MCF 10A (cell line): ENCODE data around the gene ZNF280A. TPM values are rescaled to one million over a fixed set of nuclear protein-coding genes. Genes with fewer than 3 reads are reported as not detected.
A peak's percentile ranks its signal among the peaks of the same experiment; 100 is the strongest.

ENCODE experiments used
- BruUV-seq: library from RNA; stranded (reverse); fragments of 400-500 nt; replicated peaks from 2 replicates; lab custom pipeline; 2021; lab: Mats Ljungman, UMichigan
- CTCF ChIA-PET: fragments of 300-600 bp; sonication (Branson Sonifier 250); formaldehyde crosslinking; extraction: SDS; loops from one replicate; lab custom pipeline; 2021; ENCODE audit warnings: antibody characterized with exemption, inconsistent platforms; lab: Yijun Ruan, JAX
- POLR2A ChIA-PET: fragments of 300-600, 350-650 bp; sonication (Branson Sonifier 250); formaldehyde crosslinking; extraction: SDS; loops from one replicate; lab custom pipeline; 2020; ENCODE audit warnings: antibody characterized with exemption, inconsistent platforms; lab: Yijun Ruan, JAX
- DNase-seq: peaks from one replicate; pipeline ENCODE4 v3.0.0-alpha.2; 2018; ENCODE audit not compliant: unreplicated experiment
- H3K27ac Mint-ChIP-seq: one replicate; pipeline ENCODE4 v1.8.0; 2022; ENCODE audit warnings: mild to moderate bottlenecking, low read depth, mixed read lengths; ENCODE audit not compliant: unreplicated experiment
- H3K27me3 Mint-ChIP-seq: one replicate; pipeline ENCODE4 v1.8.0; 2022; ENCODE audit warnings: mixed read lengths; ENCODE audit not compliant: insufficient read depth, unreplicated experiment
- H3K36me3 Mint-ChIP-seq: one replicate; pipeline ENCODE4 v1.8.0; 2022; ENCODE audit warnings: mild to moderate bottlenecking, moderate library complexity, mixed read lengths; ENCODE audit not compliant: insufficient read depth, unreplicated experiment
- H3K4me1 Mint-ChIP-seq: one replicate; pipeline ENCODE4 v1.8.0; 2022; ENCODE audit warnings: mixed read lengths; ENCODE audit not compliant: insufficient read depth, unreplicated experiment
- H3K4me3 Mint-ChIP-seq: one replicate; pipeline ENCODE4 v1.8.0; 2022; ENCODE audit warnings: mild to moderate bottlenecking, moderate library complexity, mixed read lengths; ENCODE audit not compliant: unreplicated experiment
- H3K9me3 Mint-ChIP-seq: one replicate; pipeline ENCODE4 v1.8.0; 2022; ENCODE audit warnings: mixed read lengths; ENCODE audit not compliant: unreplicated experiment
- intact Hi-C: fragments of 100-400 bp; cut with micrococcal nuclease; formaldehyde crosslinking; loops from 2 replicates; pipeline ENCODE4 v1.14.1; 2022
- total RNA-seq: library from RNA; stranded (reverse); gene quantifications from 2 replicates; pipeline ENCODE4 v1.2.3, GENCODE V29; 2022
- TF ChIP-seq, protein P1 (sequence below): fragments of 200-600 bp; IDR thresholded peaks from one replicate; pipeline ENCODE4 v1.8.0; 2022; ENCODE audit warnings: antibody characterized with exemption, mild to moderate bottlenecking; ENCODE audit not compliant: unreplicated experiment

ZNF280A gene
- total RNA-seq, 1 experiment from 2014 or later = not detected

DNA sequence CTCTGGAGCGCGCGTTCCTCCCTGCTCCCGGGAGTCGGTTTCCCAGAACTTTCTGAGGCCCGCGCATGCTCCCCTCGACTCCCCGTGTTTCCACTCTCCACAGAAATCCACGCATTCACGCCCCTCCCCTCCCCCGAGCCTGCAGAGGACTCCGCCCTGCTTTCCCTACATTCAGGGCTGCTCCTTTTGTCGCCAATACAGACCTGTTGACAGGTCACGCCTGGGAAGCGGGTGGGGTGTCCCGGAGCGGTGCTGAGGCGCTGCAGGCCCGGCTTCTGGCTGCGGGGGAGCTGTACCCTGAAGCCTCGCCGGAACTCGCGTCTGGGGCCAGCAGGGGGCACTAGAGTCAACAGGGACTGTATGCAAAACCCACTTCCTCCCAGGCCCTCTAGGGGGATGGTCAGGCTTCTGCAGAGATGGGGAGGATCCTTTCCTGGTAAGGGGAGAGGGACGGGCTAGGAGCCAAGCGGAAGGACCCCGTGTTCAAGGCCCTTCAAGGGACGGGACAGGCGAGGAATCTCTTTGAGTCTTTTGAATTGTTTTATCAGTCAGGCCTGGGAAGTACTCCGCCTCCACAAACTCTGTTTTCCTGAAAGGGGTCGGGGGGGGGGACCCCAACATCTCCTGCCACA, 39.0 kb upstream of the ZNF280A start, which contains the start of gene PRAME:
Gene PRAME (minus strand): TSS at position 294 of the 632 bp plus-strand sequence. CDS start 2,433 bp downstream, outside the sequence.
- no peak within 1 kb of the TSS for H3K27ac Mint-ChIP-seq

DNA sequence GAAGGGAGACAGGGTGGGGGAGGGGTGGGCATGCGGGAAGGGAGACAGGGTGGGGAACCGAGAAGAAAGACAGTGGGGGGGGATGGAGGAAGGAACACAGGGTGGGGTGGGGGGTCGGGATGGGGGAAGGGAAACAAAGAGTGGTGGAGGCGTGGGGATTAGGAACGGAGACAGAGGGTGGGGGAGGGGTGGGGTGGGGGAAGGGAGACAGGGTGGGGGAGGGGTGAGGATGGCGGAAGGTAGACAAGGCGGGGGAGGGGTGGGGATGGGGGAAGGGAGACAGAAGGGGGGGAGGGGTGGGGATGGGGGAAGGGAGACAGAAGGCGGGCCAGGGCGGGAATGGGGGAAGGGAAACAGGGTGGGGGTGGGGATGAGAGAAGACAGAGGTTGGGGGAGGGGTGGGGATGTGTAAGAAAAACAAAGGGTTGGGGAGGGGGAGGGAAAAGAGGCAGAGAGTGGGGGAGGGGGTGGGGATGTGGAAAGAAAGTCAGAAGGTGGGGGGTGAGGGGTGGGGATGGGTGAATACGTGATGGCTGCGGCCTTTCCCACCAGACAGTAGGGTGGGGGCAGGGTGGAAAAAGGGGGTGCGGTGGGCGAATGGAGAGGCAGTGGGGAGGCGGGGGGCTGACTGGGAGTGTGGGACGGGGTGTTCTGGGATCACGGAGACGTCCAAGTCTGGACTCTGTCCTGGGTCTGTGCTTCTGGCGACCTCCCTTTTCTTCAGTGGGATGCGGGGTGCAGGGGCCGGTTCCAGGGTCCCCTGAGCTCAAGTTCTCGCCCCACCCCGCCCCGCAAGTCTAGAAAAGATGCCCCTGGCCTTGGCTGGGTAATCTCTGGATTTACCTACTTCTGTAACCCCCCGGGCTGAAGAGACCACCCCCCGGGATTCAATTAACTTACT, 38.3 kb upstream of the ZNF280A start:
- POLR2A ChIA-PET = no interaction called here
- Mint-ChIP-seq H3K27me3 (peaks cover 7% of the 10 kb centered on the region), H3K4me3 (no peak overlapping the region), H3K9me3 (no peaks in the 10 kb centered on the region), H3K36me3 (no peaks in the 10 kb centered on the region), H3K4me1 (no peaks in the 10 kb centered on the region), H3K27ac (no peak overlapping the region)
- intact Hi-C loops = no loop called here
- BruUV-seq = no TSS peak
- CTCF ChIA-PET = interaction anchor here (0.7 to 1.2 kb wide), 2 partner anchors 28 to 404 kb away, joined by 3 read pairs; no protein-coding TSS in a partner anchor
- TF ChIP-seq, protein P1, sequence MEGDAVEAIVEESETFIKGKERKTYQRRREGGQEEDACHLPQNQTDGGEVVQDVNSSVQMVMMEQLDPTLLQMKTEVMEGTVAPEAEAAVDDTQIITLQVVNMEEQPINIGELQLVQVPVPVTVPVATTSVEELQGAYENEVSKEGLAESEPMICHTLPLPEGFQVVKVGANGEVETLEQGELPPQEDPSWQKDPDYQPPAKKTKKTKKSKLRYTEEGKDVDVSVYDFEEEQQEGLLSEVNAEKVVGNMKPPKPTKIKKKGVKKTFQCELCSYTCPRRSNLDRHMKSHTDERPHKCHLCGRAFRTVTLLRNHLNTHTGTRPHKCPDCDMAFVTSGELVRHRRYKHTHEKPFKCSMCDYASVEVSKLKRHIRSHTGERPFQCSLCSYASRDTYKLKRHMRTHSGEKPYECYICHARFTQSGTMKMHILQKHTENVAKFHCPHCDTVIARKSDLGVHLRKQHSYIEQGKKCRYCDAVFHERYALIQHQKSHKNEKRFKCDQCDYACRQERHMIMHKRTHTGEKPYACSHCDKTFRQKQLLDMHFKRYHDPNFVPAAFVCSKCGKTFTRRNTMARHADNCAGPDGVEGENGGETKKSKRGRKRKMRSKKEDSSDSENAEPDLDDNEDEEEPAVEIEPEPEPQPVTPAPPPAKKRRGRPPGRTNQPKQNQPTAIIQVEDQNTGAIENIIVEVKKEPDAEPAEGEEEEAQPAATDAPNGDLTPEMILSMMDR = no peak
- DNase-seq = no peak

More for the DNA sequence above, 39.0 kb upstream of the ZNF280A start, which contains the start of gene PRAME:
- no peaks in the 10 kb centered on the region for H3K36me3 Mint-ChIP-seq
- no peaks in the 10 kb centered on the region for H3K4me1 Mint-ChIP-seq
- H3K27me3 Mint-ChIP-seq = peaks cover 11% of the 10 kb centered on the region
- no peaks in the 10 kb centered on the region for H3K9me3 Mint-ChIP-seq
- peak; percentile 39 for DNase-seq
- CTCF ChIA-PET = interaction anchor here (0.7 to 1.2 kb wide), 4 partner anchors 27 to 474 kb away, joined by 3 read pairs; no protein-coding TSS in a partner anchor
- intact Hi-C loops = no loop called here
- no peak within 1 kb of the TSS for H3K4me3 Mint-ChIP-seq
- BruUV-seq = no TSS peak
- POLR2A ChIA-PET = no interaction called here
- TF ChIP-seq, protein P1 = peak; percentile 28

DNA sequence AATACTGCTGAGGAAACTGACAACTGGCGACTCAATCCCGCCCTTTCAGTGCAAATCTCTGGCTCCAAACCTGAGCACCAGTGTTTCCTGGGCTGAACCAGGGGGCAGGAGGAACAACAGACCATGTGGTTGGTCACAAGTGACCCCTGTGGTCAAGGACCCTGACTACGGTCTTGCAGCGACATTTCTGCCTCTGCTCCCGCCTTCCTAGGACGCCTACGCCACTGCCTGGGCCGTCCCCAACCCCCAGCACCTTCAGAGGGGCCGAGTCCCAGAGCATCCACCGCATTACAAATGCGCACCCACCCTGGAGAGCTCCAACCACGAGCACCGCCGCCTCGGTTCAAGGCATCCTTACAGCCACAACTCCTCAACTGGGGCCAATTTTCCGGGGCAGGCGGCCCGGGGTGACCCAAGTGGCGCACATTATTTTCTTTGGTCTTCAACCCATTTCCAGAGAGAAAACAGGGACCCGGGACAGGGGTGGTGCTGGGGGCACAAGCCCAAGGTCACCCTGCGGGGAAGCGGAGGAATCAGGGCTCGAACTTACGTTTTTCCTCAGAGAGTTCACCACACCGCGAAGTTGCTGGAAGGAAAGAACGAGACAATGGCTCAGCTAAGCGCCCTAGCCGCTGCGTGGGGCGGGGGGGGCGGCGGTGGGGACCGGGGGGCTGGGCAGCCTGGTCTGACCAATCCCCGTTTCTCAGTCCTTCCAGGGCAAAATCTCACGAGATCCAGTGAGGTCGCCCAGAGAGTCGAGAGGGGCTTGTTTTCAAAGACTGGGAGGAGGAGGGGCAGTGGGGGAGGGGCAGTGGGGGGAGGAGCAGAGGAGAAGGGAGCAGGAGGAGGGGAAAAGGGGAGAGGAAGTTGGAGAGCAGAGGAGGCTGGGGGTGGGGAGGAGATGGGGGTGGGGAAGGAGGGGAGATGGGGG, 37.2 kb upstream of the ZNF280A start:
- no TSS peak for BruUV-seq
- no peaks in the 10 kb centered on the region for H3K4me1 Mint-ChIP-seq
- TF ChIP-seq, protein P1 = no peak
- ChIA-PET CTCF (no interaction called here), POLR2A (no interaction called here)
- no peak for DNase-seq
- no peaks in the 10 kb centered on the region for H3K36me3 Mint-ChIP-seq
- no peaks in the 10 kb centered on the region for H3K9me3 Mint-ChIP-seq
- H3K4me3 Mint-ChIP-seq = no peak overlapping the region
- H3K27me3 Mint-ChIP-seq = peaks cover 8% of the 10 kb centered on the region
- intact Hi-C loops = no loop called here
- no peak overlapping the region for H3K27ac Mint-ChIP-seq
